ENCODE measurements around the gene TMEM45A.
"Not testable (repeated sequence)": the region's sequence is repeated elsewhere in the genome, so short reads cannot be mapped to it uniquely, and the experiment has no call there.

TMEM45A gene

GRCh38 chr3:100580147-100580546 lies 87.7 kb downstream of the TMEM45A start:
- no peak for DNase-seq

DNA sequence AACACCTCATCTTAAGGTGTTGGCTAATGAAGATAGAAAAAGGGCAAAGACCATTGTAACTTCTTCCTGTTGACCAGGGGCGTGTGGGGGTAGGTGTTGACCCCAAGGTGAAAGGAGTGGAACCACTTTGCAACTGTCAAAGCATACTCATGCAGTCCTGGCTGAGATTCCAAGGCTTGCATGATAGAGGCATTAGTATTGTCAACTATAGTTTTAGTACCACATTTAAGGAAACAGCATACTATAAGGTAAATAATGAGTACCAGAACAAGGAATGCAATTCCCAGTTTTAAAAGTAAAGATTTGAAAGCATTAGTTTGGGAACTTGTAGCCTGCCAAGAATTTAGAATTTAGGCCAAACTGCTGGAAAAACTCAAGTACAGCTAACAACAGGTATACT lies 89.2 kb downstream of the TMEM45A start:
- DNase-seq, result peak; percentile 15

GRCh38 chr3:100582157-100582556 lies 89.7 kb downstream of the TMEM45A start:
- DNase-seq, result not testable (repeated sequence)

GRCh38 chr3:100584101-100584660 lies 91.8 kb downstream of the TMEM45A start:
- no peak for DNase-seq

GRCh38 chr3:100586832-100587231 lies 94.4 kb downstream of the TMEM45A start:
- no peak for DNase-seq

DNA sequence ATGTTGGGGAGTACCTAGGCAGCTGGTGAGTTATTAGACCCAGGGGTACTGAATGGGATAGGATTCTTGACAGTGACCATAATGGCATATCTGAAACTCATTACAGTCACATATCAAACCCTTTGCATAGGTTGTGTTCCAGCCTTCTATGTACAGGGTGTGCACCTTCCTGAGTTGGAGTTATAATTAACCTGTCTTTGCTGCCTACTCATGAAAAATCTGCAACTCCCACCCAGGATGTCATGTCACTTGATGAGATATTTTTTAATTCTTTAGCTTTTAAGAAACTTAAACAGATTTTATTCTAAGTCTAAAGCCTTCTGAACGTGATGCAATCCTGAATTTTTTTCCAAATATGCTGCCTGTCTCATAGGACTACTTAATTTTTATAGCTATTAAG lies 95.8 kb downstream of the TMEM45A start:
- DNase-seq, result no peak

GRCh38 chr3:100590114-100590839 lies 97.9 kb downstream of the TMEM45A start:
- peak; percentile 69 for DNase-seq

DNA sequence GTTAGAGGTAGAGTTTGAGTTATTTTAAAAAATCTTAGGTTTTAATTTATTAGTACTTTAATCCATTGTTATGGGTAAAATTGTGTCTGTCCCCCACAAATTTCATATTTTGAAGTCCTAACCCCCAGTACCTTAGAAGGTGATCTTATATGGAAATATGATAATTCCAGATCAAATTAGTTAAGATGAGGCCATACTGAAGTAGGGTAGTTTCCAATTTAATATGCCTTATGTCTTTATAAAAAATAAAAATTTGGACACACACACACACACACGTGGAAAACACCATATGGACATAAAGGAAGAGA lies 98.4 kb downstream of the TMEM45A start:
- no peak for DNase-seq

DNA sequence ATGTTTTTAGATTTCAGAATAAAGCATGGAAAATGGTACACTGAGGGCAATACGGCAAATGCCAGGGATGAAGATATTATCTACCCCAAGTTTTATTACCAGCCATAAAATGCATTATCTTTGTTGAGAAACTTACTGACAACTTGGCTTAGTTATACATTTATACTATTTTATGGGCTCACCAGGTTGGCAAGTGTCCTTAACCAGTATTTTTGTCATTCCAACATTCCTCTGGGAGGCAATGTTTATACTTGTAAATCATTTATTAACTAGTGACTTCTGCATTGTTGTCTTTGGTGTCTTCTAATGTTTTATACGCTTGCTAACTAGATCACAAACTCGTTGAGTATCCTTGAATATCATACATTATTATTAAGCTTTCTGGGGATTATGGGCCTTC lies 99.0 kb downstream of the TMEM45A start:
- DNase-seq, result no peak

- DNase-seq, result no peak
Measured at GRCh38 chr3:100600181-100601042, 108.0 kb downstream of the TMEM45A start.

- DNase-seq, result no peak
Measured at GRCh38 chr3:100602506-100603444, 110.4 kb downstream of the TMEM45A start.

DNA sequence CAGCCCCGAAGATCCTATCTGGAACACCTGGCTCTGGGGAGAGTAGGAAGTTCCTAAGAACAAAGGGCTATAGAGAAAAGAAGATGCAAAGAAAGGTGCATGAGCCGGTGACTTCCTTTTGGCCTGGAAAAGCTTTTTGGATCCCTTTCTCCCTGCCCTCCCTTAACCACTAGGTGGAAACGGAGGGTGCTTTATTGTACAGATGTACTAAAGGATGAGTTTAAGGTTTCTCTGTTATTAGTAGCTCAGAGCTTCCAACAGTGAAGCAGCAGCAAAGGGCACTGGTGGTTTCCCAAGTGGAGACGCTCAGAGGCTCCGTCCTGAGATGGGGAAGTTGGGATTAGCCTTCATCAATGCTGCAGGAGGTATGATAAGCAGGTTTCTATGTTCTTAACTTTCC lies 111.0 kb downstream of the TMEM45A start:
- DNase-seq, result peak; percentile 39

- no peak for DNase-seq
Measured at GRCh38 chr3:100605358-100605757, 112.9 kb downstream of the TMEM45A start.

DNA sequence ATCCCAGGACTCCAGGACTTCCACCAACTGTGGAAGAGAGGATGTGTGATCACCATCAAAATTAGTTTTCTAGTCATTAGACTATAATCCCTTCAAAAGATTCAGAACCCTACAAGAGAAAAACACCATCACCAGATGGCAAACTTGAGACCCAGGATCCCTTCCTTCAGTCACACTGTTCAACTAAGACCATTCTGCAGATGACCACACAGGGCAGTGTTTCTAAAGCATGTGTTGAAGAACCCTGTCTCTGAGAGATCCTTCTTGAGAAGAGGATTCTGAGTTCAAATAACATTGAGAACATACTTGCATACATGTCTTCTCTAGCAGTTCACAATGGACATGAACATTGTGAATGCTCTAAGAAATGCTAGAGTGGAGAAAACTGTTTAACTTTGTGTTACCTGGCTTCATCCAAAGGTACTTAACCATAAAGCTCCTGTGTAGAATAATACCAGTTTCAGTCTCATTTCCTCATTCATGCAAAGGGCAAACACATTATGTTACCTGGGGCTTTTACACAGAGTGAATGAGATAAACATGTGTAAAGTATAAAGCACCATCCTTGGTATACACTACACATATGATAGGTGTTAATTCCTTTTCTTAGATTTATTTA lies 114.6 kb downstream of the TMEM45A start:
- DNase-seq, result no peak

DNA sequence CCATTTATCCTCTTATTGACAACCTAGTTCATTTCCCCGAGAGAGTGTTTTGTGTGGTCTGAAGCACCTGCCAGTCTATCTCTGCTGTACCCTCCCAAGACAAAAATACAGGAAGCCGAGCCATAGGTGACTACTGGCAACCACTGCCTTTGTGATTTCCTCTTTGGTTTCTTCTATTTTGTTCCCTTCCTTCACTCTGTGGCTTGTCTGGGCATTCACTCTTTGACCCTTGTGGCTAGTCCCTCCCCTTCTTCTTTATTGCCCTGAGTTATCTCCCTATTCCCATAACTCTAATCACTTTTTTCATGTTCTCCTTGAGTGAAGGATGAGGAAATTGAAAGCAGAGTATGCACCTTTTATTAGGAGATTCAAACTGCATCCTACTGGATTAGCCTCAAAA lies 116.9 kb downstream of the TMEM45A start, which contains the start of gene ADGRG7:
Gene ADGRG7, plus strand, starts transcription at position 297 of the 400 bp plus-strand sequence. CDS start 256 bp downstream, outside the sequence.
- DNase-seq, result no peak

GRCh38 chr3:100609963-100610362 lies 117.5 kb downstream of the TMEM45A start:
- no peak for DNase-seq

- no peak for DNase-seq
Measured at GRCh38 chr3:100611221-100611620, 118.8 kb downstream of the TMEM45A start.

DNA sequence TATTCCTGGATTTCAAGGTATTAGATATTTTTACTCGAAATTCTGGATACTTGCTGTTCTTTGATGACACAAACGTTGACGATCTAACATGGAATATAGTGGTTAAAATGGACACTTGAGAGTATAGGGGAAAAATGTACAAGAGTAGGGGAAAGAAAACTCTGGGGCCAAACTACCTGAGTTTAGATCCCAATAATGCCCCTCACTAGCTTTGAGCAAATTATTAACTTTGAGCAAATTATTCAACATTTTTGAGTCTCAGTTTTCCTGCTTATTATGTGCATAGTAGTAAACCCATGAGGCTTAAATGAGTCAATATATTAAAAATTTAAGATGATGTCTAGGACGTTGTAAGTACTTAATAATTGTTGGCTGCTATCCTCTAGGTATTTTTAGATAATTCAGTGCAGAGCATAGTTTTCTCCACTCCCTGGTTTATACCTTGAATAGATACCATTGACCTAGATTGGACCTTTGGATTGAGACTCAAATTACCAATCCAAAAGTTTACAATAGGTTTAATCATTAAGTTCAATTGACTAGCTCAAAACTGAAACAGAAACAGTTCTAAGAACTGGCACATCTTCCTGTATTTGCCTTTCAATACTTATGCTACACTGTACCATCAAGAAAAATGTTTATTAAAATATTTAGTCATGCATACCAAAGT lies 121.4 kb downstream of the TMEM45A start:
- DNase-seq, result no peak

GRCh38 chr3:100614941-100615340 lies 122.5 kb downstream of the TMEM45A start:
- DNase-seq, result no peak

DNA sequence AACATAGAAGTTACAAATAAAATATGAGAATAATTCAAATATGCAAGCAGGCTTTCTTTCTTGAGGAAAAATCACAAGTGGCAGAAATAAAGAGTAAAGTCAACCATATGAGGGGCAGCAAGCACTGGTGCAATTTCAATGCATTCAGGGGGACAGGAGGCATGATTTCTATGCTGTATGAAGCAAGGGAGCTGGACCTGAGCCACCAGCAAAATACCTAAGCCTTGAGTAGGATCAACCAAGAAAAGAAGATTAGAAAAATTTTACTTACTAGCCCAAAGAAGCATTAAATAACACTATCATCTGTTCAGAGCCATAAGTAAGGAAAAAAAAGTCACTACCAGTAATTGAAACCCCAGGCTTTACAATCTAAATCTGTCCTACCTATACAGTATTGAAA lies 123.3 kb downstream of the TMEM45A start:
- DNase-seq, result peak; percentile 55

DNA sequence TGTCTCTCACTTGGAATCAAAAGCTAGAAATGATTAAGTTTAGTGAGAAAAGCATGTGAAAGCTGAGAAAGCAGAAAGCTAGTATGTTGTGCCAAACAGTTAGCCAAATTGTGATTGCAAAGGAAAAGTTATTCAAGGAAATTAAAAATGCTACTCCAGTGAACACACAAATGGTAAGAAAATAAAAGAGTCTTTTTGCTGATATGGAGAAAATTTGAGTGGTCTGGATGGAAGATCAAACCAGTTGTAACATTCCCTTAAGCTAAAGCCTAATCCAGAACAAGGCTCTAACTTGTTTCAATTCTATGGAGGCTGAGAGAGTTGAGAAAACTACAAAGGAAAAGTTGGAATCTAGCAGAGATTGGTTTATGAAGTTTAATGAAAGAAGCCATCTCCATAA lies 128.8 kb downstream of the TMEM45A start:
- DNase-seq, result no peak
